Dendritic cell treated with granulocyte-macrophage colony-stimulating factor and Interleukin-4, amounts not matched to agents 40 ng/mL and 50 ng/mL, for 4 days (primary cell): ENCODE measurements around the gene AP2B1.

ENCODE experiments used
- H3K27ac Mint-ChIP-seq: one replicate; pipeline ENCODE4 v1.8.0; 2022; ENCODE audit warnings: mild to moderate bottlenecking, mixed read lengths
- H3K27me3 Mint-ChIP-seq: one replicate; pipeline ENCODE4 v1.8.0; 2022; ENCODE audit warnings: mild to moderate bottlenecking, mixed read lengths
- H3K36me3 Mint-ChIP-seq: one replicate; pipeline ENCODE4 v1.8.0; 2022; ENCODE audit warnings: low read depth, mixed read lengths
- H3K4me1 Mint-ChIP-seq: one replicate; pipeline ENCODE4 v1.8.0; 2022; ENCODE audit warnings: low read depth, mixed read lengths
- H3K4me3 Mint-ChIP-seq: one replicate; pipeline ENCODE4 v1.8.0; 2022; ENCODE audit warnings: mild to moderate bottlenecking, moderate library complexity, mixed read lengths
- H3K9me3 Mint-ChIP-seq: one replicate; pipeline ENCODE4 v1.8.0; 2022; ENCODE audit warnings: mixed read lengths
- intact Hi-C: fragments of 100-400 bp; cut with micrococcal nuclease; formaldehyde crosslinking; loops from one replicate; pipeline ENCODE4 v1.15.0; 2022

AP2B1 gene

DNA sequence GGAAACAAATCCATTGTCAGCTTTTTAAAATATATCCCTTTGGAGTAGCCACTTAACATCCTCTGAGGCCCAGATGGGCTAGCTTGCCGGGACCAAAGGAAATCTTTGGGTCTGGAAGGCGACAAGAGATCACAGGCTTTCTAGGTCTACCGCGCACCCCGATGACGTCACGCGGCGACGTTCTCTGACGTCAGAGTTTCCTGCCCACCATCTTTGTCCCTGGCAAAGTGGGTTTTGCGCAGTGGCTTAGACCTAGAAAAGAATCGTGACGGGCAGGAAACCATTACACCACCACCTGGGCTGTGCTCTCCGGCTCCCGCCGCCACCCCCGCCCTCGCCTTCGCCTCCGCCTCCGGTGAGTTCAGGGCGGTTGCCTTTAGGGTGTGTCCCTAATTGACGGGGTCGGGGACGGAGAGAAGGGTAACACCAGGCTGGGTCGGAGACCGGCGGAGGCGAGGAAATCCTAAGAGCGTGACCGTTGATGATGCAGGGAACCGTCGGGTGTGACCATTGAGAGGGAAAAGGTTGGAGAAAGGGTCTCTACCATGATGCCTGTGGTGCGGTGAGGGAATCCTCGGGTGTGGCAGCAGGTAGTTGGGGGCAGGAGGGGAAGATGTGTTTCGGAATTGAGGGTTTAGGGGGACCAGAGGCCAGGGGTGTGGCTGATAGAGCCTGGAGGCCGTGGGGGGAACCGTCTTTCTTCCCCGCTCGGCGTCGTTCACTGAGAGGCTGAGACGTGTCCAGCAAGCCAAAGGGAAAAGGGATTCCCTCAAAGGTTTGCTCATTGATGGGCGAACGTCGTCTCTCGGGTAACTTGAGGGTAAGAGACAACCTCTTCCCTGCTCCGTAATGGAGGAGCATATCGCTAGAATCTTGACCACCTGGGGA, at the start of gene AP2B1:
AP2B1 (plus strand) TSS at position 249 of the 888 bp plus-strand sequence. CDS start 6,709 bp downstream, outside the sequence.
- Mint-ChIP-seq H3K9me3 (no peaks in the 10 kb centered on the region), H3K27ac (peak within 1 kb of the TSS; percentile 97), H3K36me3 (peaks cover 10% of the 10 kb centered on the region), H3K4me1 (peaks cover 40% of the 10 kb centered on the region), H3K4me3 (peak within 1 kb of the TSS; percentile 95), H3K27me3 (peaks cover 4% of the 10 kb centered on the region)
- intact Hi-C loops: no loop called here

DNA sequence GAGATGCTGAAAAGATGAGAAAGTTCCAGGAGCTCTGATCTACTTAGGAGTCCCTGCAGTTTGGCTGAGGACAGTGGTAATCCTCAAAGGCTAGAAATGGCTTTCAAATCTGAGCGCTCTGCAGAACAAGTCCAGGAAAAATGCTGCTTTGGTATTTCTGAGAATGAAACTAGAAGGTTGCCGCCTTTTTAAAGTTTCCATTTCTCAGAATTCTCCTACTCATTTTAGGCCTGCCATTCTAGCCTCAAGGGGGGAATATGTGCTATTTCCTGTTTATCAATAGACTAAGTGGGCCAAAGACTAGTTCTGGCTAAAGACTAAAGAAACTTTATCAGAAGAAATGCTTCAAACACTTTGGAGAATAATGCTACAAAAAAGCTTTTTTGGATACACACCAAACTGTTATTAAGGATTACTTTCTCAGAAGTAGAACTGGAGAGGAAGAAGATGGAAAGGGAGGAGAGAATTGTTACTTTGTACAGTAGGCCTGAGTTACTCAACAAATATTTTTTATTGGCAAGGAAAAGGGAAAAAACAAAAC, 49.5 kb upstream of the AP2B1 start, which contains the start of gene SLFN12L:
SLFN12L (minus strand) TSS at position 78 of the 541 bp plus-strand sequence. CDS start 15,314 bp downstream, outside the sequence.
- Mint-ChIP-seq H3K4me1 (peaks cover 57% of the 10 kb centered on the region), H3K36me3 (no peaks in the 10 kb centered on the region), H3K27ac (peak within 1 kb of the TSS; percentile 90), H3K4me3 (peak within 1 kb of the TSS; percentile 68), H3K27me3 (peaks cover 2% of the 10 kb centered on the region), H3K9me3 (no peaks in the 10 kb centered on the region)
- intact Hi-C loops: loop anchor here (5.0 to 10.0 kb wide), 2 partner anchors 193 to 210 kb away; no protein-coding TSS in a partner anchor

- H3K4me3 Mint-ChIP-seq: peak overlapping the region; percentile 6
- intact Hi-C loops: loop anchor here (5.0 to 10.0 kb wide), 3 partner anchors 38 to 208 kb away; partner anchors contain the start of gene PEX12
- no peaks in the 10 kb centered on the region for H3K27me3 Mint-ChIP-seq
- peaks cover 45% of the 10 kb centered on the region for H3K4me1 Mint-ChIP-seq
- H3K27ac Mint-ChIP-seq: peak overlapping the region; percentile 95
- H3K9me3 Mint-ChIP-seq: no peaks in the 10 kb centered on the region
- no peaks in the 10 kb centered on the region for H3K36me3 Mint-ChIP-seq
Observed at GRCh38 chr17:35539659-35540026, 47.5 kb upstream of the AP2B1 start.

DNA sequence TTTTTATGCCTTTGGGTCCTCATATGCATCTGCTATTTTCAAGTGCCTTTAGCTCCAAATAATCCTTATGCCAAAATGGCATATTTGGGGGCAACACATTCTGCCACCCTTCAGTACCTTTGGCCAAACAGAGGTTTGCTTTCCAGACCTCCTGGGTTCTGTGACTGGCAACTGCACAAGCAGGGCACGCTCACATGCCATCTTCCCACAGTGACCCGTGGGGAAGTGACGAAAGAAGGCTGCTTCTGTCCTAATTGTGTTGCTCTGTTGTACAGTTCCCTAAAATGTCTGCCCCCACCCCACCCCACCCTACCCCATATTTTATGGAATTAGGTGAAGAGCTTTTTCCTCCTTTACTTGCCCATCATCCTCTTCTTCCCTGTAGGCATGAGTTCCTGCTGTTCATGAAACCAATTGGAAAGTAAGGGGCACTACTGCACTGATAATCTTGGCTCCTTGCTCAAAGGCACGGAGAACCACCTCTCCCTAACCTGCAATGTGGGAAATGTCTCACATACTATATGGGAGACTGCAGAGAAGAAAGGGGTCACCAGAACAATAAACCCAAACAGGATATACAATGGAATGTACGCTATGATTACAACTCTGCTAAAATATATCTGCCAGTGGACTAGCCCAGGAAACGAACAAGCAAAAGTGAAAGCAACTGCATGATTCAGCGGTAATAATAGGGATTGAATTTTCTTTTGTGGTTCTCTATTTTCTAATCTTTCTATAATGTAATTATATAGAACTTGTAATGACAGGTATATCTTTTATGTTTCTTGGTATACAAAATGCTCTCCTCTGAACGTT, 46.3 kb upstream of the AP2B1 start:
- Mint-ChIP-seq H3K9me3 (no peaks in the 10 kb centered on the region), H3K27ac (peak overlapping the region; percentile 95), H3K36me3 (no peaks in the 10 kb centered on the region), H3K4me3 (peak overlapping the region; percentile 72), H3K4me1 (peaks cover 50% of the 10 kb centered on the region), H3K27me3 (no peaks in the 10 kb centered on the region)
- intact Hi-C loops: loop anchor here (5.0 kb wide), 1 partner anchor 37 kb away; the partner anchor contains the start of gene PEX12

- intact Hi-C loops: loop anchor here (5.0 kb wide), 1 partner anchor 36 kb away; the partner anchor contains the start of gene PEX12
- Mint-ChIP-seq H3K27me3 (no peaks in the 10 kb centered on the region), H3K4me3 (no peak overlapping the region), H3K36me3 (no peaks in the 10 kb centered on the region), H3K9me3 (no peaks in the 10 kb centered on the region), H3K27ac (peak overlapping the region; percentile 95), H3K4me1 (peaks cover 56% of the 10 kb centered on the region)
Observed at GRCh38 chr17:35541434-35541833, 45.7 kb upstream of the AP2B1 start.

DNA sequence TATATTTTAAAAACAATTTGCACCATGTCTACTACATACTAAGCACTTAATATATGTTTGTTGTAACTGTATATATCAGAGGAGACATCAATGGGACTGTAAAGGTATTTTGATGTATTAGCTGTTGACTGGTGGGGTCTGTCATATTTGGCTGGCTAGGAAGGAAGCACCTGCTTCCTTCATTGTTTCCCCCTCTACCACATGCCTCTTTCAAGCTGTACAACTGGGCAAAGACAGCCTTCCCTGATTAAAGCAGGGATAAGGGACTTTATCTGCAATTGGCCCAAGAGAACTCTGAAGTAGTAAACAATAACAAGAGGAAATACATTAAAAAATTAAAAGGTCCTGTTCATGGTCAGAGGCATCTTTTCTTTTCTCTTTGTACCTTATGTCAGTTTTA, 44.1 kb upstream of the AP2B1 start:
- intact Hi-C loops: loop anchor here (5.0 kb wide), 1 partner anchor 34 kb away; the partner anchor contains the start of gene PEX12
- Mint-ChIP-seq H3K27me3 (peaks cover 2% of the 10 kb centered on the region), H3K4me3 (no peak overlapping the region), H3K36me3 (no peaks in the 10 kb centered on the region), H3K4me1 (peaks cover 53% of the 10 kb centered on the region), H3K27ac (no peak overlapping the region), H3K9me3 (no peaks in the 10 kb centered on the region)

DNA sequence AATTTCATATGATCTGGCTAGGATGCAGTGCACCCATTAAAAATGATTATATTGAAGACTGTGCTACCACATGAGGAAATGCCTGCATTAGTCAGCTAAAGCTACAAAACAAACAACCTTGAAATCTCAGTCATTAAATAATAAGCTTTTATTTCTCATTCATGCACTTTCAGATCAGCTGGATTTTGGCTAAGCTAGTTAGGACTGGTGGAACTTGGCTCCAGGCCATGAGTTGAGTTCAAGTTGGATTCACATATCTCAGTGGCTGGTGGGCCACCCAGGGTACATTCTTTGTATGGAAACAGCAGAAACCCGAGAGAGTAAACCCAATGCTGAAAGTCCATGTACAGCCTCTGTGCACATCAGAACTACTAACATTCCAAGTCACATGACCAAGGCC, 43.3 kb upstream of the AP2B1 start:
- Mint-ChIP-seq H3K4me3 (no peak overlapping the region), H3K9me3 (no peaks in the 10 kb centered on the region), H3K27ac (no peak overlapping the region), H3K27me3 (peaks cover 2% of the 10 kb centered on the region), H3K36me3 (no peaks in the 10 kb centered on the region), H3K4me1 (peaks cover 54% of the 10 kb centered on the region)
- intact Hi-C loops: loop anchor here (5.0 kb wide), 1 partner anchor 33 kb away; the partner anchor contains the start of gene PEX12

- intact Hi-C loops: no loop called here
- Mint-ChIP-seq H3K27ac (no peak overlapping the region), H3K27me3 (peaks cover 10% of the 10 kb centered on the region), H3K4me1 (peaks cover 41% of the 10 kb centered on the region), H3K36me3 (no peaks in the 10 kb centered on the region), H3K4me3 (no peak overlapping the region), H3K9me3 (no peaks in the 10 kb centered on the region)
Observed at GRCh38 chr17:35545150-35545549, 42.0 kb upstream of the AP2B1 start.

DNA sequence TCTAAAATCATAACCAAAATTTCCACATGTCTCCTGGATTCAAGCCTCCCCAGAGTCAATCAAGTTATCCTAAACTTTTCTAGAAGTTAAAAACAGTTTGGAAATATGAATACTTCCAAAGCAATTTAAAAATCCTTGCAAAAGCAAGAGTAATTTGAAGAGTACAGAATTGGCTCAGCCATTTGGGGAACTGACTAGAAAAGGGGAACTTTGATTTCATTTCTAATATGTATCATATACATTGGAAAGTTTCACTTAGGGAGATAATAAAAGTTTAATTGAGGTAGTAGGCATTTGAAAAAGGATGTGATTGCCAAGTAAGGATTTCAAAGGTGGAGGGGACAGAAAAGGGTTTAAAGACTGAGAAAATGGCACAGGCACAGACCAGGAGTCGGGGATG, 40.6 kb upstream of the AP2B1 start:
- peaks cover 34% of the 10 kb centered on the region for H3K4me1 Mint-ChIP-seq
- intact Hi-C loops: no loop called here
- no peaks in the 10 kb centered on the region for H3K9me3 Mint-ChIP-seq
- H3K27ac Mint-ChIP-seq: peak overlapping the region; percentile 28
- H3K27me3 Mint-ChIP-seq: peaks cover 13% of the 10 kb centered on the region
- H3K4me3 Mint-ChIP-seq: no peak overlapping the region
- H3K36me3 Mint-ChIP-seq: no peaks in the 10 kb centered on the region

GRCh38 chr17:35548208-35548810, 38.8 kb upstream of the AP2B1 start:
- Mint-ChIP-seq H3K27ac (peak overlapping the region; percentile 59), H3K4me1 (peaks cover 34% of the 10 kb centered on the region), H3K27me3 (peaks cover 25% of the 10 kb centered on the region), H3K9me3 (no peaks in the 10 kb centered on the region), H3K4me3 (no peak overlapping the region), H3K36me3 (no peaks in the 10 kb centered on the region)
- intact Hi-C loops: no loop called here

DNA sequence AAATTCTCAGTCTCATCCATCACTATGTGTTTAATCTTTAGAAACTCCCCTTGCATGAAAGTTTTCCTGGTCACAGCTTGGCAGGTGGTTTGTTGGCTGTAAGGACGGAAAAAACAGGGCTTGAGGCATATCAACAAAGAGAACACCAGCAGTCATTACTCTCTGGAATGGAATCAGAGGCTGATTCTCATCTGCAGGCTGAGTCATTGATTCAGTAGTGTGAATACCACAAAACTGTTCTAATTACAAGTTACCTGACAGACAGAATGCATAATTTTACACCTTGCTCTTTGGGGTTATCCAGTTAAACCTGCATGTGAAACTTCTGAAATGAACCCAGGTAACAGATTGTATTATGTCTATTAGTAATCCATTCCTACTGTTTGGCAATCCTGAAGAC, 38.1 kb upstream of the AP2B1 start:
- peaks cover 30% of the 10 kb centered on the region for H3K27me3 Mint-ChIP-seq
- H3K9me3 Mint-ChIP-seq: no peaks in the 10 kb centered on the region
- intact Hi-C loops: no loop called here

GRCh38 chr17:35553310-35553709, 33.8 kb upstream of the AP2B1 start:
- Mint-ChIP-seq H3K4me3 (no peak overlapping the region), H3K36me3 (no peaks in the 10 kb centered on the region), H3K9me3 (no peaks in the 10 kb centered on the region), H3K27ac (no peak overlapping the region), H3K27me3 (peaks cover 31% of the 10 kb centered on the region), H3K4me1 (peaks cover 21% of the 10 kb centered on the region)
- intact Hi-C loops: no loop called here

More for the DNA sequence above, 38.1 kb upstream of the AP2B1 start:
- Mint-ChIP-seq H3K27ac (no peak overlapping the region), H3K4me3 (no peak overlapping the region), H3K4me1 (peaks cover 34% of the 10 kb centered on the region), H3K36me3 (no peaks in the 10 kb centered on the region)

DNA sequence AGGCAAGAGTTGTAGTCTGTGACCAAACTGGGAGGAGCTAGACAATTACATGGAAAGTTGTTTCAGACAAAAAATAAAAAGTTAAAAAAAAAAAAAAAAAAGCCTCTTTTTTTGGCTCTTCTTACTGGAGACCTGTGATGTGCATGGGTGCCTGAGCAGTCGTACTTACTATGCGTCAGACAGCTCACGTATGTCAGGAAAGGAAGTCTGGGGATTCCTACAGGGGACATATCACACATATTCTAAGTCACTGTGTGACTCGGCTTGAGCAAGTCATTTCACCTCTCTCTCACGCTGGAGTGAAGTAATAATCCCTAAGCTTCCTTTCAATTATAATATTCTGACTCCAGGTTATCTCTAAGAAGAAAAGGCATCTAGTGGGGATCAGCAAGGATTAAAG, 32.5 kb upstream of the AP2B1 start:
- intact Hi-C loops: no loop called here

More for the DNA sequence above, 32.5 kb upstream of the AP2B1 start:
- H3K9me3 Mint-ChIP-seq: no peaks in the 10 kb centered on the region
- no peak overlapping the region for H3K4me3 Mint-ChIP-seq
- H3K27ac Mint-ChIP-seq: no peak overlapping the region
- H3K36me3 Mint-ChIP-seq: no peaks in the 10 kb centered on the region
- peaks cover 22% of the 10 kb centered on the region for H3K4me1 Mint-ChIP-seq
- peaks cover 27% of the 10 kb centered on the region for H3K27me3 Mint-ChIP-seq
